ENCODE data around the gene ZNF407.

ZNF407 gene

DNA sequence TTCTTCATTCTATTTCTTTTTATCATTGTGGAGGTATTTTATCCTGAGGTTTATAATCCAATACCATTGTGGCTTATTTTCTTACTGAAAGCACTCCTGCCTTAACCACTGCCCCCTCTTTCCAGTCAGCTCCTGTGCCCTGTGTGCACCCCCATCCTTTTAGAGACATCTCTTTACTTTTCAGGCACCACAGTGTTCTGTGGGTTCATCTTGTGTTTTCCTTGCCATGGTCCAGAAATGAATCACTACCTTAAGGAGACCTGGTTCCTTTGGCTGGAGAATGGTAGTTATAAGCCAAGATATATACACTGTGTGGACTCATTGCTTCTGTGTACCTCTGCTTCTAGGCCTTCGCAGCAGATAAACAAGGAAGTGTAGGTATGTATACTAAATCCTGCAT lies 332.9 kb downstream of the ZNF407 start:
- peak; percentile 57 for DNase-seq (ENCODE audit: low read depth, low spot score)

- DNase-seq (ENCODE audit: low read depth, low spot score) = no peak
These were observed 336.3 kb downstream of the ZNF407 start for GRCh38 chr18:74933930-74934329.

DNA sequence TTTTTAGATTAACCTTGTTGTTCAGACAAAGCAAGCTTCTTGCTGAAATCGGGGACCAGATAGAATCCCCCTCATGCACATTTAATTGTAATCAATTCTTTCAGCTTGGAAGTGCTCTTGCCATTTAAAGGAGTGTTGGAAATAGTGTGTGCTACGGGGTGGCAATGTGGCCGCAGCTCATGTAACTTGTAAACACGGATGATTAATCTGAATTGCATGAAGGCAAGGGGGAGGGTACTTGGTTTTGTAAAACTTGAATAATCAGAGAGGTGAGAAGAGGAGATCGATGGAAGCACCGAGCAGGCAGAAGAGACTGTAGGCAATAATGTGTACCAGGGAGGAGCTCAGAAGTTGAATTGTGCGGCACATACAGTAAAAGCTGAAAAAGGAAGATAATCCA lies 337.8 kb downstream of the ZNF407 start:
- DNase-seq (ENCODE audit: low read depth, low spot score) = peak; percentile 34

GRCh38 chr18:74936343-74936742 lies 338.7 kb downstream of the ZNF407 start:
- no peak for DNase-seq (ENCODE audit: low read depth, low spot score)

DNA sequence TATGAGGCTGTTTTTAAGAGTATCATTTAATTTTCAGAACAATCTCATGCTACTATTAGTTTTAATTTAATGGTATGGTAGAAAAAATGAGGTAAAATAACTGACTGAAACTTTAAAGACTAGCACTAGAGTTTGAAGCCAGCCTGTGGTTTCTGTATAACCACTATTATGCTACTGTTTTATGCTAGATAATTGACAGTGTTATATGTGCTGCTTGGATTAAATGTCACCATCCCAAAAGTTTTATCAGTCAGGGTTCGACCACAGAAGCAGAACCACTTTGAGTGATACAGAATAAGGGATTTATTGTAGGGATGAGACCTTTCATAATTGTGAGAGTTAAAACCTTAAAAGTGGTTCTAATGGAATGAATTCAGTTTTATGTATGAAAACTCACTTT lies 339.6 kb downstream of the ZNF407 start:
- no peak for DNase-seq (ENCODE audit: low read depth, low spot score)

DNA sequence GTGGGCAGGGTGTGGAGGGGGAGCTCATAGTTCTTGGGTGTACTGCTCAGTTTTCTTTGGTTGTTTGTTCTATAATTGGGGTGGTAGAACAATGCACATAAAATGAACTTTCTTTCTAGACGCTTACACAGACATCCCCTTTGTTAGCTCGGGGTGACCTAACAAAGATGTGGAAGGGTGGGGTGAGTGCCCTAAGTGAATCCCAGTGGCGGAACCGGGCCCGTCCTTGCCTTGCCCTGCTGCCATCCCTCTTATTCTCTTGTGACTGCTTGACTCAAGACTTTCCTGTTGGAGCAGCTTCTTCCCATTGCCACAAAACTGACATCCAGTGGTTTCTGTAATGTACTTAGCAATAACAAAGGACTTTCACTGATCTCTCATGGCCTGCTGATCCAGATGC lies 343.2 kb downstream of the ZNF407 start:
- DNase-seq (ENCODE audit: low read depth, low spot score) = no peak

GRCh38 chr18:74942319-74942910 lies 344.7 kb downstream of the ZNF407 start:
- no peak for DNase-seq (ENCODE audit: low read depth, low spot score)

DNA sequence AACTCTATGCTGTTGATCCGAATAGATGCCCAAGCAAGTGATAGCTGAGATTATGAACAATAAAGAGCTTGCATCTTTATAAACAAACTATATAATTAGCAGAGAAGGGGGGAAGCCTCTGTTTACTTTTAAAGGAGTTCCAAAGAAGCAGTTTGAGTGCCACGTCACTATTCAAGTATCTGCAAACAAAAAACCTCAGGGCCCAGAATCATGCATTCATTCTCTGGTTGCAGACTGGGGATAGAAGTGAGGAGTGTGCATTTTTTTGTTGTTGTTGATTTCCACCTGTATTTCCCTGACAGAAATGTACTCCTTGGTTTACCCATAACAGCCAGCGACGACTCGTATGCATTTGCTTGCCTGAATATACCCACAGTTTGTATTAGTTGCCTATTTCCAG lies 347.0 kb downstream of the ZNF407 start:
- peak; percentile 27 for DNase-seq (ENCODE audit: low read depth, low spot score)

GRCh38 chr18:74945774-74946545 lies 348.3 kb downstream of the ZNF407 start:
- peak; percentile 28 for DNase-seq (ENCODE audit: low read depth, low spot score)

DNA sequence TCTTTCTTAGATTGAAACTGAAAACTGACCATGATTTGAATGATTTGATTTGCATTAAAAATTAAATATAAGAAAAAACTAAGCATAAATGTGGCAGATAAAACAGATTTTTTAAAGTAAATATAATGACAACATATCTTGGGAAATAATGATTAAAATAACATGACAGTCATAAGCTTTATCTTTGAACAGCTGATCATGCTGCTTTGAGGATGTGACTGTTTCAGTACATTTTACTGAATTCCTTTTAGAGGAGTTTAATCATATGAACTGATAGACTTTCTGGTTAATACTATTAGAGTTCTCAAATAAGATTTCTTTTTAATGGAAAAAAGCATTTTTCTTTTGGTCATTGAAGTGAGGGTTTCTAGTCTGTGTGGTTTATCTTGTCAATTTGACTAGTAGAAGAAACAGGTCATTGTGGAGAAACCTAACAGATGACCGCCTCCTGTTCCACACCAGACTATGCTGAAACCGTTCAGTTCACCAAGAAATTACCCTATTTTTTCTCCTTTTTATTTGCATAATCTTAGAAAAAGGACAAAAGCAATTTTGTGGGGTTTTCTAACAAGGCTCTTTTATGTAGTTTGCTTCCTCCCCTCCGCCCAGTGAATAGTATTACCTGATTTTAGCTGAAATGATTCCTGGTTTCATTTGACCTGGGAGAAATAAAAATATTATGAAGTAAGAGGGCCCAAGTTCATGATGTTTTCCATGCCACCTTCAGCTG lies 349.1 kb downstream of the ZNF407 start:
- no peak for DNase-seq (ENCODE audit: low read depth, low spot score)

DNA sequence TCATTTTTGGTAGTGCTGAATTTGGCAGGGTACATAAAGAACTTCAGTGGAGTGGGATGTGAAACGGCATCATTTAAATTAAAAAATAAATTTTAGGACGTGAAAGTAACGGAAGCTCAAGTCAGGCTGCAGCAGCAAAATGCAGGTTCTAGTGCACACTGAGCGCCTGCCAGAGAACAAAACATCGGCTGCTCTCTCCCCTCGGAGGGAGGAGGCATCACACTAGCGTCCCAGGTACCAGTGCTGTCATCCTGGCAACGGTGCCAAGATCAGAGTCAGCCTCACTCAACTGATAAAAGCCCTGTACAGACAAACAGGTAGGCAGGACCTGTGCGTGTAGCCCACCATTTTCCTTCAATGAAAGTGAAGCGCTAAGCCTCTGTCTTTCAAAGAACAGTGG lies 349.7 kb downstream of the ZNF407 start:
- no peak for DNase-seq (ENCODE audit: low read depth, low spot score)

DNA sequence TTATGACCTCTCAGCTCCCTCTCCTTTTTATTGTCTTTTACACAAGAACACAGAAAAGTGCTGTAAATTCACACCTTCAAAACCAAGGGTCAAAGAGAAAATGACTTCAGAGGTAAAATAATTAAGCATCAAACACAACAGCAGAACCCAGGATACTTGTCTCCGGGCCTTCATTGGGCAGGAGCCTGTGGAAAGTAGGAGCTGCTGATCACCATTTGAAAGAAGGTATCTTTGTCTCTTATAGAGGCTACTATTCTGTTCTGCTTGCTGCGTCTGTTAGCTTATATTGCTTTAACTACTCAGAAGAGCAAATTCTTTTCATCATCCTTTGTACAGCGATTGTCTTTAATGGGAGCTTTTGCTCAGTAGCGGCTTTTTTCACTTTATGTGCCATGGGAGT lies 350.2 kb downstream of the ZNF407 start:
- no peak for DNase-seq (ENCODE audit: low read depth, low spot score)

GRCh38 chr18:74949611-74950010 lies 351.9 kb downstream of the ZNF407 start:
- peak; percentile 34 for DNase-seq (ENCODE audit: low read depth, low spot score)

GRCh38 chr18:74950479-74950878 lies 352.8 kb downstream of the ZNF407 start:
- DNase-seq (ENCODE audit: low read depth, low spot score) = no peak

GRCh38 chr18:74951165-74951760 lies 353.6 kb downstream of the ZNF407 start:
- peak; percentile 96 for DNase-seq (ENCODE audit: low read depth, low spot score)

DNA sequence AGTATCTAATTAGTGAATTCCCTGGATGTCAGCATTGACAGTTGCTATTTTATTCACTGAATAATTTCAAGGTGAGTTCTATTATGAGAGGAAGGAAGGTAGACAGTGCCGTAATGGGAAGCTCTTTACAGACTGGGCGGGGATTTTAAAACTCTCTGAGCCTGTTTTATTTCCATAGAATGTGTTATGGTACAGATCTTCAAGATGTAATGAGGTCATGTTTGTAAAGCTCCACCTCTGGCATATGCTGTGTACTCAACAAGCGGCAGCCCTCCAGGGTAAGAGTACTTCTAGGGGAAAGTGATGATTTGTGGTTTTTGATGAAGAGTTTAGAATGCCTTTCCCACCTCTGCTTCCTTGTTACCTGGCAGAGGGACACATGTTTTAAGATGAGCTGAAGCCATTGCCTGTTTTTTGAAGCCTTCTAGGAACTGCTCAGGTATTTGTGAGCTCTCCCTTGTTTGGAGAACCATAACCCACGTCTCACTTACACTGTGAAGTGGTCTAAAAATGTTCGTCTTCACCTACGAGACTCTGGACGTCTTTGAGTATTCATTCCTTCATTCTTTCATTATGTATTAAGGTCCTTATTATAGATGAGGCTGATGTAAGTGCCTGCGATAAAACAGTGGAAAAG lies 360.0 kb downstream of the ZNF407 start:
- no peak for DNase-seq (ENCODE audit: low read depth, low spot score)

- no peak for DNase-seq (ENCODE audit: low read depth, low spot score)
These were observed 361.5 kb downstream of the ZNF407 start for GRCh38 chr18:74959216-74959615.

- DNase-seq (ENCODE audit: low read depth, low spot score) = no peak
These were observed 363.9 kb downstream of the ZNF407 start for GRCh38 chr18:74961596-74961995.

- DNase-seq (ENCODE audit: low read depth, low spot score) = peak; percentile 46
These were observed 366.3 kb downstream of the ZNF407 start for GRCh38 chr18:74963820-74964446.

DNA sequence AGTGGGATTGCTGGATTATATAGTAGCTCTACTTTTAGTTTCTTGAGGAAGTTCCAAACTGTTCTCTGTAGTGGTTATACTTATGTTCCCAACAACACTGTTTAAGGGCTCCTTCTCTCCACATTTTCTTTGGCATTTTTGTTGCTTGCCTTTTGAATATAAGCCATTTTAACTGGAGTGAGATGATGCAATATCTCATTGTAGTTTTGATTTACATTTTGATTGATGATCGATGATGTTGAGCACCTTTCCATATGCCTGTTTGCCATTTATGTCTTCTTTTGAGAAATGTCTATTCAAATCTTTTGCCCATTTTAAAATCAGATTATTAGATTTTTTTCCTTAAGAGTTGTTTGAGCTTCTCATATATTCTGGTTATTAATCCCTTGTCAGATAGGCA lies 368.0 kb downstream of the ZNF407 start:
- DNase-seq (ENCODE audit: low read depth, low spot score) = no peak

DNA sequence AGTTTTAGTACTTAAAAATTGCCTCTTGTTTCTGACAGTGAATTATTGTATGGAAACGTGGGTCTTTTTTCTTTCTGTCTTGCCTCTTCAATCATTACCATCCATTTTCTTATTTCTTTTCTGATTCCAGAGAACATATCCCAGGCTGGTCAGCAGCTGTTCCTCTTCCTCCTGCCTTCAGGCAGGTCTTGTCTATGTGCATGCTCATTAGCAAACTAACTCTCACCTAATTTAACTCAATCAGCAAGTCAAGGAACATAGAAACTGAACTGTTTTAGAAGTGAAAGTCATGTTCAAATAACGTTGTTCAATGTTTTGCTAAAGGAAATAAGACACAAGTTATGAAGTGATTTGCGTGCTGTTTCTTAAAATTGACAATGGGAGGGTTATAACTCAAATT lies 369.8 kb downstream of the ZNF407 start:
- no peak for DNase-seq (ENCODE audit: low read depth, low spot score)

All from astrocyte of the hippocampus (primary cell).